GM12878 (cell line): ENCODE results near the gene TPRX1. TPM values are rescaled to one million over a fixed set of nuclear protein-coding genes. Genes with fewer than 3 reads are reported as not detected.

Experiments
- ATAC-seq: fragments of 200-7000 bp; cut with Tn5 transposase; 3 replicates; pipeline ENCODE4 v1.9.1; 2020; ENCODE audit warnings: mild to moderate bottlenecking, moderate library complexity
- BruUV-seq: library from RNA; stranded (reverse); fragments of 400-500 nt; replicated peaks from 2 replicates; lab custom pipeline; 2021; lab: Mats Ljungman, UMichigan
- CTCF ChIA-PET: fragments of 300-600 bp; sonication (Branson Sonifier 250); formaldehyde crosslinking; extraction: SDS; loops from one replicate; lab custom pipeline; 2021; ENCODE audit warnings: inconsistent platforms; lab: Yijun Ruan, JAX
- POLR2A ChIA-PET: fragments of 350-600 bp; formaldehyde crosslinking; extraction: SDS; loops from one replicate; lab custom pipeline; 2021; ENCODE audit warnings: inconsistent platforms; lab: Charles Lee
- RAD21 ChIA-PET: fragments of 300-600 bp; sonication (Branson Sonifier 250); formaldehyde crosslinking; loops from one replicate; lab custom pipeline; 2023; ENCODE audit warnings: antibody characterized with exemption; ENCODE audit not compliant: unreplicated experiment; lab: Charles Lee
- SMC1A ChIA-PET: fragments of 300-600 bp; sonication (Branson Sonifier 250); formaldehyde crosslinking; loops from one replicate; lab custom pipeline; 2023; ENCODE audit not compliant: unreplicated experiment, uncharacterized antibody; lab: Charles Lee
- DNase-seq: peaks from one replicate; pipeline ENCODE4 v3.0.0-alpha.2; 2011; ENCODE audit warnings: low read depth, low spot score
- FAIRE-seq: peaks from 3 replicates; lab custom pipeline; 2011; peaks lifted over from hg19 to GRCh38; lab: Jason Lieb, UNC
- H2AFZ ChIP-seq: 2 replicates; pipeline ENCODE4 v1.6.0; 2011; ENCODE audit warnings: low read depth, low read length, control low read depth; ENCODE audit not compliant: control insufficient read depth
- H3K27ac ChIP-seq: 2 replicates; pipeline ENCODE4 v1.5.1; 2011; ENCODE audit warnings: control low read depth; ENCODE audit not compliant: control insufficient read depth, insufficient read depth
- H3K27me3 ChIP-seq, 2 experiments: replicated peaks in 1 of 2; 2 replicates each; pipeline versions ENCODE4 v1.6.0 to v1.6.1; 2011; ENCODE audit warnings: low read length in 1 of 2; ENCODE audit not compliant: control insufficient read depth in 2 of 2, insufficient read depth in 2 of 2
- H3K36me3 ChIP-seq, 2 experiments: 2 replicates each; pipeline ENCODE4 v1.5.1; 2011; ENCODE audit warnings: low read length in 1 of 2; ENCODE audit not compliant: control insufficient read depth in 2 of 2, insufficient read depth in 2 of 2
- H3K4me1 ChIP-seq: 2 replicates; pipeline ENCODE4 v1.6.1; 2011; ENCODE audit warnings: mild to moderate bottlenecking, low read length, moderate library complexity, mixed read lengths; ENCODE audit not compliant: control insufficient read depth, insufficient read depth
- H3K4me2 ChIP-seq: 2 replicates; pipeline ENCODE4 v1.6.0; 2011; ENCODE audit warnings: control low read depth; ENCODE audit not compliant: control insufficient read depth, insufficient read depth
- H3K4me3 ChIP-seq: fragments of 200-600 bp; sonication (generic); 2 replicates; pipeline ENCODE4 v1.5.1; 2016
- H3K79me2 ChIP-seq: 2 replicates; pipeline ENCODE4 v1.6.0; 2011; ENCODE audit warnings: low read length; ENCODE audit not compliant: control insufficient read depth, insufficient read depth
- H3K9ac ChIP-seq: 2 replicates; pipeline ENCODE4 v1.8.0; 2011; ENCODE audit warnings: low read length, control low read depth, mixed read lengths; ENCODE audit not compliant: control insufficient read depth, insufficient read depth
- H3K9me3 ChIP-seq: replicated peaks from 3 replicates; pipeline ENCODE4 v1.5.1; 2011; ENCODE audit warnings: mild to moderate bottlenecking, low read length; ENCODE audit not compliant: control insufficient read depth, insufficient read depth
- H4K20me1 ChIP-seq: 2 replicates; pipeline ENCODE4 v1.6.0; 2011; ENCODE audit not compliant: control insufficient read depth, insufficient read depth
- ASH2L ChIP-seq: fragments of 300-600, 200-600 bp; sonication (generic); IDR thresholded peaks from 2 replicates; pipeline ENCODE4 v1.6.1; 2017; ENCODE audit warnings: low read depth, mild to moderate bottlenecking, borderline replicate concordance
- ATF3 ChIP-seq: IDR thresholded peaks from 2 replicates; pipeline ENCODE4 v1.6.1; 2011; ENCODE audit warnings: low read depth, mild to moderate bottlenecking, low read length, moderate library complexity, borderline replicate concordance; ENCODE audit errors: extremely low read depth
- CEBPB ChIP-seq, 2 experiments: fragments of 150-350 bp in 1 of 2; IDR thresholded peaks; 2 replicates each; pipeline ENCODE4 v1.6.1; 2012 to 2014; ENCODE audit warnings: low read depth in 2 of 2, low read length in 2 of 2, borderline replicate concordance in 1 of 2, inconsistent platforms in 1 of 2
- CHD4 ChIP-seq: fragments of 200-600 bp; sonication (generic); IDR thresholded peaks from 2 replicates; pipeline ENCODE4 v1.6.1; 2016; ENCODE audit warnings: mild to moderate bottlenecking
- IRF4 ChIP-seq: IDR thresholded peaks from 2 replicates; pipeline ENCODE4 v1.6.1; 2011; ENCODE audit warnings: low read depth, low read length
- JUND ChIP-seq: IDR thresholded peaks from 2 replicates; pipeline ENCODE4 v1.6.1; 2012; ENCODE audit warnings: low read depth, mild to moderate bottlenecking, low read length, improper control_type of control experiment, moderate library complexity
- NFYB ChIP-seq: IDR thresholded peaks from 2 replicates; pipeline ENCODE4 v1.6.1; 2011; ENCODE audit warnings: low read depth, mild to moderate bottlenecking, low read length, improper control_type of control experiment, moderate library complexity; ENCODE audit not compliant: insufficient read depth
- PAX8 ChIP-seq: fragments of 450-650 bp; IDR thresholded peaks from 2 replicates; pipeline ENCODE4 v1.6.1; 2017; ENCODE audit warnings: mild to moderate bottlenecking, moderate library complexity
- SIX5 ChIP-seq: IDR thresholded peaks from 2 replicates; pipeline ENCODE4 v1.6.1; 2011; ENCODE audit warnings: mild to moderate bottlenecking, low read depth, low read length, moderate library complexity; ENCODE audit not compliant: severe bottlenecking
- STAT1 ChIP-seq: fragments of 450-650 bp; conservative IDR thresholded peaks from 2 replicates; pipeline ENCODE4 v1.6.1; 2014; ENCODE audit warnings: antibody characterized with exemption, mild to moderate bottlenecking
- TBL1XR1 ChIP-seq: IDR thresholded peaks from 2 replicates; pipeline ENCODE4 v1.6.1; 2012; ENCODE audit warnings: low read depth, low read length, improper control_type of control experiment
- TCF12 ChIP-seq: IDR thresholded peaks from 2 replicates; pipeline ENCODE4 v1.6.1; 2011; ENCODE audit warnings: low read depth, mild to moderate bottlenecking, low read length
- WRNIP1 ChIP-seq: IDR thresholded peaks from 2 replicates; pipeline ENCODE4 v1.6.1; 2011; ENCODE audit warnings: low read depth, low read length, improper control_type of control experiment, borderline replicate concordance
- ZBTB4 ChIP-seq: fragments of 450-650 bp; formaldehyde crosslinking; IDR thresholded peaks from 2 replicates; pipeline ENCODE4 v1.4.0; 2022; ENCODE audit warnings: mild to moderate bottlenecking, moderate library complexity
- ZNF24 ChIP-seq: fragments of 450-650 bp; IDR thresholded peaks from 2 replicates; pipeline ENCODE4 v1.6.1; 2017; ENCODE audit warnings: antibody characterized with exemption, mild to moderate bottlenecking
- ZNF592 ChIP-seq: fragments of 450-650 bp; IDR thresholded peaks from 2 replicates; pipeline ENCODE4 v1.6.1; 2017; ENCODE audit warnings: mild to moderate bottlenecking, moderate library complexity
- ZZZ3 ChIP-seq: IDR thresholded peaks from 2 replicates; pipeline ENCODE4 v1.6.1; 2011; ENCODE audit warnings: low read depth; ENCODE audit not compliant: control insufficient read depth, insufficient read length
- WGBS: methylation state at CpG from one replicate; pipeline ENCODE4 v1.1.6; 2016; ENCODE audit warnings: low lambda C conversion rate; ENCODE audit not compliant: insufficient replicate concordance, insufficient coverage; ENCODE audit errors: missing lambda C conversion rate; 5-methylcytosine and 5-hydroxymethylcytosine counted together
- in situ Hi-C: fragments of 300-500 bp; cut with MboI; formaldehyde crosslinking; loops from 9 replicates; pipeline ENCODE4 v1.14.3; 2018; ENCODE audit warnings: mixed read lengths
- intact Hi-C: fragments of 100-400 bp; cut with micrococcal nuclease; formaldehyde crosslinking; loops from one replicate; pipeline ENCODE4 v1.14.2; 2022; ENCODE audit not compliant: unreplicated experiment
- polyA plus RNA-seq, 11 experiments: library from polyadenylated mRNA; depleted of rRNA in 4 of 11; unstranded in 6 of 11; stranded (reverse) in 5 of 11; fragments of >200 nt; fragmentation: Nextera tagmentation in 4 of 11; fragmentation: Illumina TruSeq in 1 of 11; extraction: Ambion mirVana in 4 of 11; extraction: Trizol in 1 of 11; gene quantifications; 1 replicate in 1 of 11; 2 replicates in 10 of 11; pipeline versions ENCODE4 v1.2.1 to v1.2.3, GENCODE V29; 2011 to 2016; ENCODE audit warnings: inconsistent platforms in 2 of 11, missing spikeins in 2 of 11, low read depth in 1 of 11
- total RNA-seq, 4 experiments: library from RNA; depleted of rRNA in 3 of 4; stranded (reverse); fragments of >200 nt in 3 of 4; fragmentation: Illumina TruSeq in 1 of 4; extraction: Trizol in 1 of 4; gene quantifications; 2 replicates each; pipeline versions ENCODE4 v1.2.1 to v1.2.3, GENCODE V29; 2013 to 2021

TPRX1 gene
- total and polyA plus RNA-seq, 10 of the 15 experiments (the other 5 are each of a cell fraction or from before 2014, with no cell fraction given) = not detected

GRCh38 chr19:47768604-47769003 is 35.7 kb downstream of the TPRX1 start:
- ChIA-PET RAD21 (no interaction called here), CTCF (interaction anchor here (1.7 to 6.3 kb wide), 3 partner anchors 20 to 24 kb away, joined by 4 to 75 read pairs (median 10); partner anchors contain the start of gene NOP53), SMC1A (interaction anchor here (2.4 kb wide), 1 partner anchor 19 kb away, joined by 5 read pairs; no protein-coding TSS in a partner anchor), POLR2A (no interaction called here)
- Histone ChIP-seq H4K20me1 (no peaks in the 10 kb centered on the region), H3K4me3 (no peak overlapping the region), H3K27me3 (no peaks in the 10 kb centered on the region), H2AFZ (no peak overlapping the region), H3K27ac (no peak overlapping the region), H3K9ac (no peak overlapping the region), H3K4me1 (no peaks in the 10 kb centered on the region), H3K4me2 (no peak overlapping the region), H3K36me3 (no peaks in the 10 kb centered on the region), H3K9me3 (no peaks in the 10 kb centered on the region), H3K79me2 (no peaks in the 10 kb centered on the region)
- FAIRE-seq = peak; percentile 41
- WGBS = 31% methylated on average over 2 of the region's 2 CpGs
- BruUV-seq = no TSS peak
- in situ Hi-C loops = no loop called here
- no peak for ATAC-seq
- intact Hi-C loops = no loop called here
- no peak for DNase-seq
- TF ChIP-seq ASH2L (no peak), CHD4 (no peak), ZBTB4 (CRISPR knock-in tag) (no peak), TBL1XR1 (no peak), CEBPB (IDR thresholded peaks at IDR 0.05; ENCODE audit: borderline replicate concordance in 1 of 2, low read depth in 2 of 2, low read length in 2 of 2) (no peak), ATF3 (no peak), WRNIP1 (no peak), ZNF592 (no peak), JUND (no peak), SIX5 (no peak), NFYB (no peak), TCF12 (no peak), IRF4 (no peak), ZZZ3 (no peak), PAX8 (no peak), ZNF24 (no peak), STAT1 (no peak)
